ENCODE results near the gene LYZL1. TPM values are rescaled to one million over a fixed set of nuclear protein-coding genes. Genes with fewer than 3 reads are reported as not detected.
"Not testable (repeated sequence)": the region's sequence is repeated elsewhere in the genome, so short reads cannot be mapped to it uniquely, and the experiment has no call there.

The LYZL1 gene
- total RNA-seq, 1 experiment from 2014 or later: not detected

- ChIA-PET POLR2A (ENCODE audit: low non-redundant PET) (interaction anchor here (0.6 kb wide), 1 partner anchor 134 kb away, joined by 11 read pairs; no protein-coding TSS in a partner anchor), CTCF (no interaction called here)
- Histone ChIP-seq H3K27ac (ENCODE audit: low read depth, low read length, poor library complexity, severe bottlenecking) (no peak overlapping the region), H3K4me3 (ENCODE audit: low read depth, low read length, poor library complexity, severe bottlenecking) (no peak overlapping the region), H3K27me3 (replicated peaks; ENCODE audit: insufficient read depth, low read depth, low read length, poor library complexity) (no peaks in the 10 kb centered on the region), H3K36me3 (ENCODE audit: insufficient read depth, low read length, poor library complexity, severe bottlenecking) (no peaks in the 10 kb centered on the region), H3K9me3 (ENCODE audit: low read depth, low read length, poor library complexity, severe bottlenecking) (no peaks in the 10 kb centered on the region), H3K4me1 (ENCODE audit: insufficient read depth, low read length, poor library complexity, severe bottlenecking) (no peaks in the 10 kb centered on the region)
- no TSS peak for BruUV-seq (replicated peaks)
- TF ChIP-seq EZH2 (IDR thresholded peaks at IDR 0.05; ENCODE audit: borderline replicate concordance, low read depth, low read length, poor library complexity, severe bottlenecking): no peak
- TF ChIP-seq, protein P1, sequence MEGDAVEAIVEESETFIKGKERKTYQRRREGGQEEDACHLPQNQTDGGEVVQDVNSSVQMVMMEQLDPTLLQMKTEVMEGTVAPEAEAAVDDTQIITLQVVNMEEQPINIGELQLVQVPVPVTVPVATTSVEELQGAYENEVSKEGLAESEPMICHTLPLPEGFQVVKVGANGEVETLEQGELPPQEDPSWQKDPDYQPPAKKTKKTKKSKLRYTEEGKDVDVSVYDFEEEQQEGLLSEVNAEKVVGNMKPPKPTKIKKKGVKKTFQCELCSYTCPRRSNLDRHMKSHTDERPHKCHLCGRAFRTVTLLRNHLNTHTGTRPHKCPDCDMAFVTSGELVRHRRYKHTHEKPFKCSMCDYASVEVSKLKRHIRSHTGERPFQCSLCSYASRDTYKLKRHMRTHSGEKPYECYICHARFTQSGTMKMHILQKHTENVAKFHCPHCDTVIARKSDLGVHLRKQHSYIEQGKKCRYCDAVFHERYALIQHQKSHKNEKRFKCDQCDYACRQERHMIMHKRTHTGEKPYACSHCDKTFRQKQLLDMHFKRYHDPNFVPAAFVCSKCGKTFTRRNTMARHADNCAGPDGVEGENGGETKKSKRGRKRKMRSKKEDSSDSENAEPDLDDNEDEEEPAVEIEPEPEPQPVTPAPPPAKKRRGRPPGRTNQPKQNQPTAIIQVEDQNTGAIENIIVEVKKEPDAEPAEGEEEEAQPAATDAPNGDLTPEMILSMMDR (conservative IDR thresholded peaks at IDR 0.05; ENCODE audit: low read depth, low read length): no peak
- intact Hi-C loops (cut with micrococcal nuclease; ENCODE audit: unreplicated experiment): no loop called here
- DNase-seq (ENCODE audit: low spot score): no peak
These were observed 30.4 kb downstream of the LYZL1 start for GRCh38 chr10:29319205-29319781.

DNA sequence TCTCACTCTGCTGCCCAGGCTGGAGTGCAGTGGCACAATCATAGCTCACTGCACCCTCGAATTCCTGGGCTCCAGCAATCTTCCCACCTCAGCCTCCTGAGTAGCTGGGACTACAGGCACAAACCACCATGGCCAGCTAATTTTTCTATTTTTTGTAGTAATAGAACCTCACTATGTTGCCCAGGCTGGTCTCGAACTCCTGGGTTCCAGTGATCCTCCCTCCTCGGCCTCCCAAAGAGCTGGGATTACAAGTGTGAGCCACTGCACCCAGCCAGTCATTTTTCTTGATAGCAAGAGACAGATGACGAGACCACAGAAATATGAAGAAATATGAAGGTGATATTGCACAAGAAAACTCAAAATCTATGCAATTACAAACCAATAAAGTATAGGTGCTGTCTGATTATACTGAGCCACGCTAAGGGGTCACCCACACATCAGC, 31.8 kb downstream of the LYZL1 start:
- BruUV-seq (replicated peaks): not testable (repeated sequence)

GRCh38 chr10:29321656-29322055, 32.8 kb downstream of the LYZL1 start:
- no TSS peak for BruUV-seq (replicated peaks)
- Histone ChIP-seq H3K4me1 (ENCODE audit: insufficient read depth, low read length, poor library complexity, severe bottlenecking) (no peaks in the 10 kb centered on the region), H3K4me3 (ENCODE audit: low read depth, low read length, poor library complexity, severe bottlenecking) (no peak overlapping the region), H3K36me3 (ENCODE audit: insufficient read depth, low read length, poor library complexity, severe bottlenecking) (no peaks in the 10 kb centered on the region), H3K27ac (ENCODE audit: low read depth, low read length, poor library complexity, severe bottlenecking) (no peak overlapping the region), H3K27me3 (replicated peaks; ENCODE audit: insufficient read depth, low read depth, low read length, poor library complexity) (no peaks in the 10 kb centered on the region), H3K9me3 (ENCODE audit: low read depth, low read length, poor library complexity, severe bottlenecking) (no peaks in the 10 kb centered on the region)
- ChIA-PET POLR2A (ENCODE audit: low non-redundant PET) (no interaction called here), CTCF (no interaction called here)
- DNase-seq (ENCODE audit: low spot score): no peak
- intact Hi-C loops (cut with micrococcal nuclease; ENCODE audit: unreplicated experiment): no loop called here
- TF ChIP-seq, protein P1 (conservative IDR thresholded peaks at IDR 0.05; ENCODE audit: low read depth, low read length): no peak
- TF ChIP-seq EZH2 (IDR thresholded peaks at IDR 0.05; ENCODE audit: borderline replicate concordance, low read depth, low read length, poor library complexity, severe bottlenecking): no peak

More for the DNA sequence above, 31.8 kb downstream of the LYZL1 start:
- H3K4me3 ChIP-seq (ENCODE audit: low read depth, low read length, poor library complexity, severe bottlenecking); intact Hi-C loops (cut with micrococcal nuclease; ENCODE audit: unreplicated experiment); DNase-seq (ENCODE audit: low spot score); H3K27ac ChIP-seq (ENCODE audit: low read depth, low read length, poor library complexity, severe bottlenecking); POLR2A ChIA-PET (ENCODE audit: low non-redundant PET); H3K27me3 ChIP-seq (replicated peaks; ENCODE audit: insufficient read depth, low read depth, low read length, poor library complexity); CTCF ChIA-PET; H3K36me3 ChIP-seq (ENCODE audit: insufficient read depth, low read length, poor library complexity, severe bottlenecking); H3K9me3 ChIP-seq (ENCODE audit: low read depth, low read length, poor library complexity, severe bottlenecking); H3K4me1 ChIP-seq (ENCODE audit: insufficient read depth, low read length, poor library complexity, severe bottlenecking): not testable (repeated sequence)

DNA sequence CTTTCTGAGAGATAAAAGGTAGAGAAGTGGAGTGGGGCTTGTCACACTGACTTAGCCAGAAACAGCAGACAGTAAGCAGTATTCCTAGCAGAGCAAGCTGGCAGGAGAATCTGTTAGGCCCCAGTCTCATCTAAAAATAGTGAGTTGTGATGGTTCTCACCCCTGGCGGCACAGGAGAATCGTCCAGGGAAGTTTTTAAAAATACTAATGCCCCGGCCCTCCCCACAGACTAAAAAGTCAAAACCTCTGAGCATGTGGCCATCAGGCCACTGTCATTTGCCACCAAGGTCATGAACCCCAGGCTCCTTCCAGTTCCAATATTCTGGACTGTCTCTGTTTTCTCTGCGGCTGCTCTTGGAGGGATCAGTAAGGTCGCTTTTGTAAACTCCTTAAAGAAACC, 34.0 kb downstream of the LYZL1 start:
- no peak overlapping the region for H3K27ac ChIP-seq (ENCODE audit: low read depth, low read length, poor library complexity, severe bottlenecking)
- TF ChIP-seq, protein P1 (conservative IDR thresholded peaks at IDR 0.05; ENCODE audit: low read depth, low read length): no peak
- TF ChIP-seq EZH2 (IDR thresholded peaks at IDR 0.05; ENCODE audit: borderline replicate concordance, low read depth, low read length, poor library complexity, severe bottlenecking): no peak
- no peaks in the 10 kb centered on the region for H3K27me3 ChIP-seq (replicated peaks; ENCODE audit: insufficient read depth, low read depth, low read length, poor library complexity)
- no peak overlapping the region for H3K4me3 ChIP-seq (ENCODE audit: low read depth, low read length, poor library complexity, severe bottlenecking)
- no peaks in the 10 kb centered on the region for H3K9me3 ChIP-seq (ENCODE audit: low read depth, low read length, poor library complexity, severe bottlenecking)
- intact Hi-C loops (cut with micrococcal nuclease; ENCODE audit: unreplicated experiment): no loop called here
- no peaks in the 10 kb centered on the region for H3K4me1 ChIP-seq (ENCODE audit: insufficient read depth, low read length, poor library complexity, severe bottlenecking)
- BruUV-seq (replicated peaks): no TSS peak
- ChIA-PET POLR2A (ENCODE audit: low non-redundant PET) (no interaction called here), CTCF (no interaction called here)
- no peak for DNase-seq (ENCODE audit: low spot score)
- no peaks in the 10 kb centered on the region for H3K36me3 ChIP-seq (ENCODE audit: insufficient read depth, low read length, poor library complexity, severe bottlenecking)

All from A673 (cell line).